Subcutaneous adipose tissue (tissue), 4 donors: ENCODE data around the gene ATXN1. TPM values are rescaled to one million over a fixed set of nuclear protein-coding genes. Genes with fewer than 3 reads are reported as not detected.

Source experiments
- CTCF ChIP-seq: fragments of 450-650 bp; IDR thresholded peaks from one replicate; pipeline ENCODE4 v1.5.1; 2016; ENCODE audit warnings: low read depth, mild to moderate bottlenecking, control low read depth, antibody characterized with exemption, moderate library complexity
- total RNA-seq, 4 donors: library from RNA; depleted of rRNA; stranded (reverse); fragments of >200 nt; gene quantifications; one replicate each; pipeline ENCODE4 v1.1.0, GENCODE V29; 2016

The ATXN1 gene
- total RNA-seq, 4 donors from 2014 or later = 27.1 to 35.6 (median 35.1) TPM

DNA sequence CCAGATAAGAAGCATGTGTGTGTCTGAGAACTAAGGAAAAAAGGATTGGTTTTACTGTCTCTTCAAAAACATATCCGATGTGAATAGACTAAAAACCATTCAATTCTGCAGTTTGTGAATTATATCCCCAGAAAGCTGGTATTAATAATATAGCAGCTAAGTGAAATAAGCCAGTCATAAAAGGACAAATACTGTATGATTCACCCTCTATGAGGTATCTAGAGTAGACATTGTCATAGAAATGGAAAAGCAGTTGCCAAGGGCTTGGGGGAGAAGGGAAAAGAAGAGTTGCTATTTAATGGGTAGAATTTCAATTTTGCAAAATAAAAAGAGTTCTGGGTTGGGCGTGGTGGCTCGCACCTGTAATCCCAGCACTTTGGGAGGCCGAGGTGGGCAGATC, 137.5 kb downstream of the ATXN1 start:
- no peak for TF ChIP-seq CTCF

DNA sequence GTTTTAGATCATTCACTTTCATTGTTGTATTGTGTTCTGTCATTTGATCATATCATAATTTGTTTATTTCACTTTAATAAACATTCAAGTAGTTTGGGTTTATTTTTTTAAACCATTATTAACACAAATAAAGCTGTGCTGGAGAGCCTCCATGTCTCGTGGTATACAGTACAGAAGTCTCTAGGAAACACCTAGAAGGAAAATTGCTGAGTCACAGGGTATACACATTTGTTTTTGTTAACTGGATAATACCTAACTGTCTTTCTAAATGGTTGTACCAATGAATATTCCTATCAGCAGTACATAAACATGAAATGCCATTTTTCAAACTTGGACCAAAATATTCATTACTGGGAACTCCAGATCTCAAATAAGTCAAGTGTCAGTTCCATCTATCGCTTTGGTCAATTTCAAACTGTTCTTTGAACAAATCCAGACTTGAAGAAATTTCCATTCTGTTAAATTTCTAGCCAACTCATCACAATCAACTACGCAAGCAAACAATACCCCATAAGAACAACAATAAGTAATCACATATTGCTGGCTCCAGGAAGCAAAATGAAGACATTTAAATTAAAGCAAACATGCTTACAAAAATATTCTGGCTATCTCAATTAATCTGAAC, 138.1 kb downstream of the ATXN1 start:
- no peak for TF ChIP-seq CTCF

DNA sequence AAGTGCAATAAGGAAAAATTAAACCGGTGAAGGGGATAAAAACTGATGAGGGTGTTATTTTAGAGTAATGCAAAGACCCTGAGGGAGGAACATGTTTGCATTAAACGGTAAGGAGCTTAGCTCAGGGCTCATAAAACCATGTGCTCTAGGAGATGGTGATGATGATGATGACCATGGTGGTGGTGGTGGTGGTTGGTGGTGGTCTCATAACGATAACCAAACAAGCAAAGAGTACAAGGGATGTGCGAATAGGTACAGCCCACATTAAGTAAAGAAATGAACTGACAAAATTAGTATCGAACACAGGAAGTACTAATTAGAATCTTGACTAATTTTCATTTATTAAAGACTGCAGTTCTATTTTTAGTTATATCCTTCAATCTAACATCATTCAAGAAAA, 139.1 kb downstream of the ATXN1 start:
- TF ChIP-seq CTCF = no peak

GRCh38 chr6:16621002-16621401, 140.3 kb downstream of the ATXN1 start:
- TF ChIP-seq CTCF = no peak

GRCh38 chr6:16619777-16620176, 141.5 kb downstream of the ATXN1 start:
- no peak for TF ChIP-seq CTCF

DNA sequence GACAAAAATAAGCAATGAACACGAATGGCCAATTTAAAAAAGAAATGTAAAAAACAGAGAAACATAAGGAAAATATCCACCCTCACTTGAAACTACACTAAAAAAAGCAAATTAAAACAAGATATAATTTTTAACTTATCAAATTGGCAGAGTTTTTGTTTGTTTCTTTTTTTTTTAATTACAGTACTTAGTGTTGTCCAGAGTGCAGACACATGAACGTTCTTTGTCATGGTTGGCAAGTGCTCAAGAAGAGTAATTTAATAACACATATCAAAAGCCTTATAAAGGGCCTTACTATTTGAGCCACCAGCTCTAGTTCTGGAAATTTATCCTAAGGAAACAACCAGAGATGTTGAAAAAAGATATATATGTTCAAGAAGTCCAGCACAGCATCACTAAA, 142.3 kb downstream of the ATXN1 start:
- no peak for TF ChIP-seq CTCF

DNA sequence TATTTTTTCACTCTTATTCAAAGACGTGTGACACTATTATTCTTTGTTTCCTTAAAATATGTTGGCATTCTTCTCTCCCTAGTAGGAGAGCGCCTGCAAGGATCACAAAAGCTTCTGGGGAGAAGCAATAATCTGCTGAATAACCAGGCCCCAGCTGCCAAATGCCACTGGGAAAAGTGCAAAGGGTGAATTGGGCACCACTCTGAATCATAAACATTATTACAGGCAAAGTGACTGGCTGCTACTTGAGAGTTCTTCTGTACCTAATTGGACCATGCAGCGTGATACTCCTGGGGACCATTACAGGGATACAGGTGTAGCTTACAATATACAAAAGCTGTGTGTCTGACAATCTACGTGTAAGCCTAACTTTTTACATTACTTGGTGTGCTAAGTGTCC, 152.8 kb downstream of the ATXN1 start:
- no peak for TF ChIP-seq CTCF

- TF ChIP-seq CTCF = no peak
These were observed 159.2 kb downstream of the ATXN1 start for GRCh38 chr6:16602035-16602434.
